Endodermal cell (in vitro differentiated cells): ENCODE data around the gene MARK4. TPM values are rescaled to one million over a fixed set of nuclear protein-coding genes. Genes with fewer than 3 reads are reported as not detected.

Experiments used
- DNase-seq: peaks from one replicate; pipeline ENCODE4 v3.0.0-alpha.2; 2017
- H3K27ac ChIP-seq: 2 replicates; pipeline ENCODE4 v1.5.1; 2013; ENCODE audit warnings: mild to moderate bottlenecking, low read depth, low read length, moderate library complexity
- H3K27me3 ChIP-seq: 2 replicates; pipeline ENCODE4 v1.6.1; 2013; ENCODE audit warnings: mild to moderate bottlenecking, low read length, moderate library complexity; ENCODE audit not compliant: insufficient read depth, control insufficient read depth, poor library complexity, severe bottlenecking
- H3K36me3 ChIP-seq: 2 replicates; pipeline ENCODE4 v1.7.0; 2013; ENCODE audit warnings: mild to moderate bottlenecking, low read length, moderate library complexity; ENCODE audit not compliant: control insufficient read depth, insufficient read depth
- H3K4me1 ChIP-seq: one replicate; pipeline ENCODE4 v1.7.0; 2013; ENCODE audit warnings: low read length; ENCODE audit not compliant: control insufficient read depth, insufficient read depth
- H3K4me3 ChIP-seq: 2 replicates; pipeline ENCODE4 v1.5.1; 2013; ENCODE audit warnings: mild to moderate bottlenecking, low read length, moderate library complexity
- H3K9ac ChIP-seq: 2 replicates; pipeline ENCODE4 v1.6.1; 2013; ENCODE audit warnings: mild to moderate bottlenecking, low read length, moderate library complexity; ENCODE audit not compliant: poor library complexity, severe bottlenecking; ENCODE audit errors: extremely low read depth
- H3K9me3 ChIP-seq: 2 replicates; pipeline ENCODE4 v1.6.1; 2013; ENCODE audit warnings: mild to moderate bottlenecking, low read length, moderate library complexity; ENCODE audit not compliant: control insufficient read depth
- H3K27ac Mint-ChIP-seq: 2 replicates; pipeline ENCODE4 v1.8.0; 2020; ENCODE audit warnings: mixed read lengths
- H3K27me3 Mint-ChIP-seq: 2 replicates; pipeline ENCODE4 v1.8.0; 2021; ENCODE audit warnings: mild to moderate bottlenecking, mixed read lengths; ENCODE audit not compliant: insufficient read depth
- H3K36me3 Mint-ChIP-seq: 2 replicates; pipeline ENCODE4 v1.8.0; 2020; ENCODE audit warnings: low read depth, mixed read lengths
- H3K4me1 Mint-ChIP-seq: 2 replicates; pipeline ENCODE4 v1.8.0; 2020; ENCODE audit warnings: mixed read lengths
- H3K4me3 Mint-ChIP-seq: 2 replicates; pipeline ENCODE4 v1.8.0; 2020; ENCODE audit warnings: mild to moderate bottlenecking, moderate library complexity, mixed read lengths
- H3K9me3 Mint-ChIP-seq: 2 replicates; pipeline ENCODE4 v1.8.0; 2020; ENCODE audit warnings: mild to moderate bottlenecking, mixed read lengths
- CTCF ChIP-seq: fragments of 200-600 bp; sonication (generic); conservative IDR thresholded peaks from 2 replicates; pipeline ENCODE4 v1.5.0; 2021; ENCODE audit warnings: antibody characterized with exemption, mild to moderate bottlenecking
- WGBS, 2 experiments: methylation state at CpG; one replicate each; pipeline versions ENCODE4 v1.1.5 to v1.1.7; 2013; ENCODE audit warnings: missing lambda C conversion rate in 2 of 2, mixed read lengths in 1 of 2; ENCODE audit not compliant: insufficient coverage in 1 of 2, insufficient read length in 1 of 2; 5-methylcytosine and 5-hydroxymethylcytosine counted together
- total RNA-seq, 2 donors: library from RNA; stranded (reverse); fragmentation: NEBNext Ultra II Directional in 1 of 2; extraction: Animal tissue kit (Norgen Biotek cat#: 25700) in 1 of 2; gene quantifications; 2 replicates in 1 of 2; 3 replicates in 1 of 2; pipeline ENCODE4 v1.2.1, GENCODE V29; 2021

Gene MARK4
- total RNA-seq, 2 donors from 2014 or later: 74.6 to 90.6 TPM

DNA sequence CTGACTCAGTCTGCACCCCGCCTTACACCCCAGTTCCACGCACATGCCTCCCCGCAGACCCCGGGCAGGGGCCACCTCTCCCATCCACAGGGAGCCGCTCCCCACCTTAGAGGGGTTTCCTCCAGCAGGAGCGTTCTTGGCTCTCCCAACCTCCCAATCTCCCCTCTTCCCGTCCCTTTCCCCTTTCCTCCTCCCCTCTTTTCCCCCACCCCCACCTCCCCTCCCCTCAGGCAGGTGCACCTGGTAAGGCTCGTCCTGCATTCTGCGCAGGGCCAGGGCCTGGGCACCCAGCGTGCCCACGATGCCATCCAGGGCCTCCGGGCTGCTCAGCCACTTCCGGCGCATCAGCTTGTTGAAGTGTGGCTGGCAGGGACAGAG lies 33.1 kb upstream of the MARK4 start:
- no peaks in the 10 kb centered on the region for H3K4me1 ChIP-seq
- no peak overlapping the region for H3K9ac ChIP-seq
- peaks cover 2% of the 10 kb centered on the region for H3K4me1 Mint-ChIP-seq
- H3K36me3 Mint-ChIP-seq: no peaks in the 10 kb centered on the region
- H3K27me3 ChIP-seq: peaks cover 22% of the 10 kb centered on the region
- H3K4me3 ChIP-seq: no peak overlapping the region
- no peaks in the 10 kb centered on the region for H3K36me3 ChIP-seq
- no peaks in the 10 kb centered on the region for H3K9me3 Mint-ChIP-seq
- no peak for DNase-seq
- TF ChIP-seq CTCF: no peak
- no peaks in the 10 kb centered on the region for H3K9me3 ChIP-seq
- peaks cover 90% of the 10 kb centered on the region for H3K27me3 Mint-ChIP-seq
- H3K27ac Mint-ChIP-seq: no peak overlapping the region
- H3K4me3 Mint-ChIP-seq: peak overlapping the region; percentile 34
- 79 to 100% methylated on average over 2 to 14 of the region's 14 CpGs for WGBS, 2 experiments
- no peak overlapping the region for H3K27ac ChIP-seq

GRCh38 chr19:45218426-45218825 lies 32.6 kb upstream of the MARK4 start:
- Histone ChIP-seq H3K4me3 (no peak overlapping the region), H3K27me3 (peaks cover 22% of the 10 kb centered on the region), H3K4me1 (no peaks in the 10 kb centered on the region), H3K36me3 (no peaks in the 10 kb centered on the region), H3K9ac (no peak overlapping the region), H3K9me3 (no peaks in the 10 kb centered on the region), H3K27ac (no peak overlapping the region)
- no peak for DNase-seq
- Mint-ChIP-seq H3K4me3 (no peak overlapping the region), H3K27ac (no peak overlapping the region), H3K27me3 (peaks cover 92% of the 10 kb centered on the region), H3K9me3 (no peaks in the 10 kb centered on the region), H3K36me3 (no peaks in the 10 kb centered on the region), H3K4me1 (peaks cover 2% of the 10 kb centered on the region)
- TF ChIP-seq CTCF: no peak
- WGBS, 2 experiments: 78 to 88% methylated on average over 4 of the region's 4 CpGs

GRCh38 chr19:45218911-45219743 lies 31.9 kb upstream of the MARK4 start:
- 93 to 95% methylated on average over 12 to 17 of the region's 18 CpGs for WGBS, 2 experiments
- DNase-seq: no peak
- Histone ChIP-seq H3K36me3 (no peaks in the 10 kb centered on the region), H3K27ac (no peak overlapping the region), H3K27me3 (peaks cover 22% of the 10 kb centered on the region), H3K4me3 (no peak overlapping the region), H3K9ac (no peak overlapping the region), H3K4me1 (no peaks in the 10 kb centered on the region), H3K9me3 (no peaks in the 10 kb centered on the region)
- Mint-ChIP-seq H3K4me1 (peaks cover 2% of the 10 kb centered on the region), H3K36me3 (no peaks in the 10 kb centered on the region), H3K9me3 (no peaks in the 10 kb centered on the region), H3K27me3 (peaks cover 93% of the 10 kb centered on the region), H3K27ac (no peak overlapping the region), H3K4me3 (no peak overlapping the region)
- TF ChIP-seq CTCF: no peak
